Measurements from ENCODE around the gene GDAP2. TPM values are rescaled to one million over a fixed set of nuclear protein-coding genes. Genes with fewer than 3 reads are reported as not detected.

Gene GDAP2, protein sequence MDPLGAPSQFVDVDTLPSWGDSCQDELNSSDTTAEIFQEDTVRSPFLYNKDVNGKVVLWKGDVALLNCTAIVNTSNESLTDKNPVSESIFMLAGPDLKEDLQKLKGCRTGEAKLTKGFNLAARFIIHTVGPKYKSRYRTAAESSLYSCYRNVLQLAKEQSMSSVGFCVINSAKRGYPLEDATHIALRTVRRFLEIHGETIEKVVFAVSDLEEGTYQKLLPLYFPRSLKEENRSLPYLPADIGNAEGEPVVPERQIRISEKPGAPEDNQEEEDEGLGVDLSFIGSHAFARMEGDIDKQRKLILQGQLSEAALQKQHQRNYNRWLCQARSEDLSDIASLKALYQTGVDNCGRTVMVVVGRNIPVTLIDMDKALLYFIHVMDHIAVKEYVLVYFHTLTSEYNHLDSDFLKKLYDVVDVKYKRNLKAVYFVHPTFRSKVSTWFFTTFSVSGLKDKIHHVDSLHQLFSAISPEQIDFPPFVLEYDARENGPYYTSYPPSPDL
- total RNA-seq (2021) (33.5 and 38.1 TPM in 2 replicates), Bru-seq, nascent RNA (percentile 82 among the genes with signal in this experiment), BruChase-seq, experiment 1, labeled RNA remaining after a 2-hour chase (percentile 85 among the genes with signal in this experiment), BruChase-seq, experiment 2, labeled RNA remaining after a 6-hour chase (percentile 84 among the genes with signal in this experiment)
- long read RNA-seq, full-length matches to known transcripts = 20 of 28 reads
- long read RNA-seq, partial matches to known transcripts = 2 of 28 reads
- long read RNA-seq, other reads (novel, unspliced or antisense) = 6 of 28 reads

DNA sequence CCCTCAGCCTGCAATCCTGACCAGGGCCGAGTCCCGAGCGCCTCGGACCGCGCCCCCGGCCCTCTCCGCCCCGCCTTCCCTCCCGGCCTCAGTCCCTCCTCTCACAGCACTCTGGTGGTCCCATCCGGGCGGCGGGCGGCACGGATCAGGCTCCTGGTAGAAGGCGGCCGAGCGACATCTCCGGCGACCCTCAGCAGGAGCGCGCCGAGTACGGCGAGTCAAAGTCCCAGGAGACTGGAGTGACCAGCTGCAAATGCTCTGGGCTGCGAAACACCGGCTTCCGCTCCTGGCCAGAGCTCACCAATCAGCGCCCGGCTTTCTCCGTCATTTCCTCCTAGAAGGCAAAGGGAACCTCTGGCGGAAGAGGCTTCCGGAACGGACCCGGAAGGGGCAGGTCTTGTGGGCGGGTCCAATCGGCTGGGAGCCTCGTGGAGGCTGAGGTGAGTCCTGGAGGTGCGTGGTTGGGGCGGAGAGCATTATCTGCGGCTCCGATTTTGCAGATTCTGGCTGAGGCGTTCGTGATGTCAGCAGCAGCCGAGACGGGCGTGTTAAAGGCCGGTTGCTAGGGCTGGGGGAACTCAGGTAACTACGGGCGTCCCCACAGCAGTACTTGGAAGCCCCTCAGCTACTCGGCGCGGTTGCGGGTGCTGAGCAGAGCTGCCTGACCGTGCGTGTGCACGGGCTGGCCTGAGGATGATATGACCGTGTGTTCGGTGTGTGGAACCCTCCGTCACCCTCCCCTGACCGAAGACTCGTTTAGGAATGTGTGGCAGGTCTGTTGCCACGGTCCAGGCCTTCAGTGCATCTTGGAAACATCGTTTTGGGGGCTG lies at the start of gene GDAP2, which contains the start of gene WDR3:
Gene GDAP2 (minus strand): TSS at position 279 of the 830 bp plus-strand sequence. CDS start 9,264 bp downstream, outside the sequence.
Gene WDR3 (plus strand): TSS at position 397 of the 830 bp plus-strand sequence. CDS start 3,581 bp downstream, outside the sequence.
- H3K27me3 ChIP-seq (ENCODE audit: insufficient read depth, low read depth) = no peaks in the 10 kb centered on the region
- H3K36me3 ChIP-seq (ENCODE audit: low read depth) = peaks cover 25% of the 10 kb centered on the region
- peak within 1 kb of the TSS; percentile 12; the same call in 1 of the 2 replicates for H3K27ac ChIP-seq
- BruUV-seq (replicated peaks) = no TSS peak
- peaks cover 51% of the 10 kb centered on the region for H4K20me1 ChIP-seq (ENCODE audit: insufficient read depth)
- peak within 1 kb of the TSS; percentile 88 for H3K4me2 ChIP-seq
- H3K4me3 ChIP-seq = peak within 1 kb of the TSS; percentile 72
- intact Hi-C loops (cut with micrococcal nuclease; ENCODE audit: unreplicated experiment) = no loop called here
- peaks cover 34% of the 10 kb centered on the region for H3K4me1 ChIP-seq (replicated peaks; ENCODE audit: insufficient read depth)
- H3F3A ChIP-seq (ENCODE audit: insufficient read depth, low read depth) = peaks cover 6% of the 10 kb centered on the region; the same call in 1 of the 2 replicates
- H3K9me3 ChIP-seq (ENCODE audit: insufficient read depth, low read depth) = no peaks in the 10 kb centered on the region
- H3K9me2 ChIP-seq (ENCODE audit: insufficient read depth) = no peaks in the 10 kb centered on the region
- peak; percentile 96 to 99 for DNase-seq
- H3K79me2 ChIP-seq (ENCODE audit: low read depth) = peaks cover 94% of the 10 kb centered on the region
- POLR2A ChIA-PET (ENCODE audit: unreplicated experiment) = interaction anchor here (0.5 to 0.7 kb wide), 4 partner anchors 31 to 768 kb away, joined by 3 to 7 read pairs (median 5); no protein-coding TSS in a partner anchor
- H2AFZ ChIP-seq = peak within 1 kb of the TSS; percentile 99
- TF ChIP-seq, protein P1, sequence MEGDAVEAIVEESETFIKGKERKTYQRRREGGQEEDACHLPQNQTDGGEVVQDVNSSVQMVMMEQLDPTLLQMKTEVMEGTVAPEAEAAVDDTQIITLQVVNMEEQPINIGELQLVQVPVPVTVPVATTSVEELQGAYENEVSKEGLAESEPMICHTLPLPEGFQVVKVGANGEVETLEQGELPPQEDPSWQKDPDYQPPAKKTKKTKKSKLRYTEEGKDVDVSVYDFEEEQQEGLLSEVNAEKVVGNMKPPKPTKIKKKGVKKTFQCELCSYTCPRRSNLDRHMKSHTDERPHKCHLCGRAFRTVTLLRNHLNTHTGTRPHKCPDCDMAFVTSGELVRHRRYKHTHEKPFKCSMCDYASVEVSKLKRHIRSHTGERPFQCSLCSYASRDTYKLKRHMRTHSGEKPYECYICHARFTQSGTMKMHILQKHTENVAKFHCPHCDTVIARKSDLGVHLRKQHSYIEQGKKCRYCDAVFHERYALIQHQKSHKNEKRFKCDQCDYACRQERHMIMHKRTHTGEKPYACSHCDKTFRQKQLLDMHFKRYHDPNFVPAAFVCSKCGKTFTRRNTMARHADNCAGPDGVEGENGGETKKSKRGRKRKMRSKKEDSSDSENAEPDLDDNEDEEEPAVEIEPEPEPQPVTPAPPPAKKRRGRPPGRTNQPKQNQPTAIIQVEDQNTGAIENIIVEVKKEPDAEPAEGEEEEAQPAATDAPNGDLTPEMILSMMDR (conservative IDR thresholded peaks at IDR 0.05) = no peak
- no peak for TF ChIP-seq EZH2 (IDR thresholded peaks at IDR 0.05; ENCODE audit: low read depth)
- CTCF ChIA-PET = interaction anchor here (0.6 kb wide), 1 partner anchor 501 kb away, joined by 4 read pairs; no protein-coding TSS in a partner anchor

DNA sequence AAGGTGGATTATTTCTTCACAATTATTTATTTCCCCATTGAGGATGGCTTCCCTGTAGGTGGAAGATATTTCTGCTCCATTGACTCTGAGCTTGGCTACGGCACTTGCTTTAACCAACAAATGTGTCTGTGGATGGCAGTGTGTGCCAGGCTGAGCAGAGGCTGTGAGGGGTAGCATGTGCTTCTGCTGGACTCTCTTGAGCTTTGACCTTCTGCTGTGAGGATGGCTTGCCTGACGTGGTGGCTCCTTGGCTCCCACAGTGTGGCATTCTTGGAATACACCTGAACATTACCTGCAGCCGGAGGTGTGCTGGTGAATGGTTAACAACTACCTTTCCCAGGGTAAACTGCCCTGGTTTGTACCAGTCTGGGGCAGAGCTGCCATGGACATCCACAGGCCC lies 47.0 kb upstream of the GDAP2 start:
- H3K4me2 ChIP-seq = no peak overlapping the region
- DNase-seq = no peak
- H3K4me3 ChIP-seq = no peak overlapping the region
- H3K4me1 ChIP-seq (replicated peaks; ENCODE audit: insufficient read depth) = no peaks in the 10 kb centered on the region
- no peaks in the 10 kb centered on the region for H4K20me1 ChIP-seq (ENCODE audit: insufficient read depth)
- no peak overlapping the region for H2AFZ ChIP-seq
- intact Hi-C loops (cut with micrococcal nuclease; ENCODE audit: unreplicated experiment) = no loop called here
- H3K9me2 ChIP-seq (ENCODE audit: insufficient read depth) = no peaks in the 10 kb centered on the region
- no TSS peak for BruUV-seq (replicated peaks)
- peaks cover 29% of the 10 kb centered on the region for H3K27me3 ChIP-seq (ENCODE audit: insufficient read depth, low read depth)
- CTCF ChIA-PET = no interaction called here
- no peaks in the 10 kb centered on the region for H3F3A ChIP-seq (ENCODE audit: insufficient read depth, low read depth)
- H3K79me2 ChIP-seq (ENCODE audit: low read depth) = no peaks in the 10 kb centered on the region
- no peak for TF ChIP-seq EZH2 (IDR thresholded peaks at IDR 0.05; ENCODE audit: low read depth)
- TF ChIP-seq, protein P1 (conservative IDR thresholded peaks at IDR 0.05) = no peak
- no peaks in the 10 kb centered on the region for H3K9me3 ChIP-seq (ENCODE audit: insufficient read depth, low read depth)
- H3K27ac ChIP-seq = no peak overlapping the region
- no peaks in the 10 kb centered on the region for H3K36me3 ChIP-seq (ENCODE audit: low read depth)
- POLR2A ChIA-PET (ENCODE audit: unreplicated experiment) = no interaction called here

DNA sequence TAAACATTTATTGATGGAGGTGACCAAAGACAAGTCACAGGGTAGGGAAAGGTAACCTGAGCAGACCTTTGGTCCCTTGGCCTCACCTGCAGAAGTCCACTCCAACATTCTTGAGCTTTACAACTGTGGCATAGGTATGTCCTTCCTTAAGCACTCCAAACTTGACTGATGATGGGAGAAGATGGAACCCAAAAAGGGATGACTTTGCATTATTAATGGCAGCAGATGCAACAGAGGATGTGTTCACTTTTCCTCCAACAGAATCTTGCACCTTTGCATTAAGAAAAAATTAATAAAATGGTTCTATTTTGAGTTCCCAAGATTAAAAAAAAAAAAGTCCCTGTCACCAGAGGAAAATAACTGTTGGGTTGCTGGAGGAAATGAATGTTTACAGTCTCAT lies 42.4 kb upstream of the GDAP2 start:
- H3K9me3 ChIP-seq (ENCODE audit: insufficient read depth, low read depth) = no peaks in the 10 kb centered on the region
- H3K27ac ChIP-seq = no peak overlapping the region
- no peaks in the 10 kb centered on the region for H3K79me2 ChIP-seq (ENCODE audit: low read depth)
- ChIA-PET CTCF (no interaction called here), POLR2A (ENCODE audit: unreplicated experiment) (no interaction called here)
- intact Hi-C loops (cut with micrococcal nuclease; ENCODE audit: unreplicated experiment) = no loop called here
- no peak for DNase-seq
- H3K4me2 ChIP-seq = no peak overlapping the region
- H3K36me3 ChIP-seq (ENCODE audit: low read depth) = no peaks in the 10 kb centered on the region
- TF ChIP-seq, protein P1 (conservative IDR thresholded peaks at IDR 0.05) = no peak
- TF ChIP-seq EZH2 (IDR thresholded peaks at IDR 0.05; ENCODE audit: low read depth) = no peak
- no peak overlapping the region for H3K4me3 ChIP-seq
- no peaks in the 10 kb centered on the region for H4K20me1 ChIP-seq (ENCODE audit: insufficient read depth)
- 0 out of 2 replicates have a peak, but pooled peaks cover 6% of the 10 kb centered on the region for H3F3A ChIP-seq (ENCODE audit: insufficient read depth, low read depth)
- H3K9me2 ChIP-seq (ENCODE audit: insufficient read depth) = no peaks in the 10 kb centered on the region
- H3K27me3 ChIP-seq (ENCODE audit: insufficient read depth, low read depth) = no peaks in the 10 kb centered on the region
- no TSS peak for BruUV-seq (replicated peaks)
- H2AFZ ChIP-seq = no peak overlapping the region
- no peaks in the 10 kb centered on the region for H3K4me1 ChIP-seq (replicated peaks; ENCODE audit: insufficient read depth)
